Body of pancreas (tissue), 4 donors: ENCODE measurements around the gene LMOD1.

Source experiments
- POLR2A ChIP-seq, 3 donors: fragments of 450-650 bp; IDR thresholded peaks; one replicate each; pipeline ENCODE4 v1.6.1; 2016; ENCODE audit warnings: antibody characterized with exemption in 3 of 3, mild to moderate bottlenecking in 2 of 3
- TF ChIP-seq, protein P1 (sequence below), 7 experiments: fragments of 450-650 bp in 4 of 7; fragments of 200-600 bp in 3 of 7; sonication (generic) in 3 of 7; IDR thresholded peaks; one replicate each; pipeline ENCODE4 v1.5.1; 2016 to 2019; ENCODE audit warnings: antibody characterized with exemption in 7 of 7

DNA sequence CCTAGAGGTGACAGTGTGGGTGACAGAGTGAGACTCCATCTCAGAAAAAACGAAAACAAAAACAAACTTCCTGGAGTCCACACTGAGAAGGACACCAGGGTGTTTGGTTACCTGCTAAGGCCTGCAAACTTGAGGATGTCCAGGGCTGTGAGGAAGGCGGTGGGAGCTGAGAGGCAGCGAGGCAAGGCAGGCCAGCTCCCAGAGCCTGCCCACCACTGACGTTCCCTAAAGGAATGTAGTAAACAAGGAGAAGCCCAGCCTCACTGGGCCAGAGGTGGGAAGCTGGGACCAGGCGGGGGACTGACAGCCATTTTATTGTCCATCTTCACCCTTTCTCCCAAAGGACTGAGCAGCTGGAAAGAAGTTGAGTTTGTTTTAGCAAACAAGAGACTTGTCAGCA lies 33.5 kb downstream of the LMOD1 start:
- TF ChIP-seq, protein P1, sequence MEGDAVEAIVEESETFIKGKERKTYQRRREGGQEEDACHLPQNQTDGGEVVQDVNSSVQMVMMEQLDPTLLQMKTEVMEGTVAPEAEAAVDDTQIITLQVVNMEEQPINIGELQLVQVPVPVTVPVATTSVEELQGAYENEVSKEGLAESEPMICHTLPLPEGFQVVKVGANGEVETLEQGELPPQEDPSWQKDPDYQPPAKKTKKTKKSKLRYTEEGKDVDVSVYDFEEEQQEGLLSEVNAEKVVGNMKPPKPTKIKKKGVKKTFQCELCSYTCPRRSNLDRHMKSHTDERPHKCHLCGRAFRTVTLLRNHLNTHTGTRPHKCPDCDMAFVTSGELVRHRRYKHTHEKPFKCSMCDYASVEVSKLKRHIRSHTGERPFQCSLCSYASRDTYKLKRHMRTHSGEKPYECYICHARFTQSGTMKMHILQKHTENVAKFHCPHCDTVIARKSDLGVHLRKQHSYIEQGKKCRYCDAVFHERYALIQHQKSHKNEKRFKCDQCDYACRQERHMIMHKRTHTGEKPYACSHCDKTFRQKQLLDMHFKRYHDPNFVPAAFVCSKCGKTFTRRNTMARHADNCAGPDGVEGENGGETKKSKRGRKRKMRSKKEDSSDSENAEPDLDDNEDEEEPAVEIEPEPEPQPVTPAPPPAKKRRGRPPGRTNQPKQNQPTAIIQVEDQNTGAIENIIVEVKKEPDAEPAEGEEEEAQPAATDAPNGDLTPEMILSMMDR (IDR thresholded peaks at IDR 0.05) = no peak
- TF ChIP-seq POLR2A (IDR thresholded peaks at IDR 0.05) = no peak
